ENCODE results near the gene NADSYN1. TPM values are rescaled to one million over a fixed set of nuclear protein-coding genes. Genes with fewer than 3 reads are reported as not detected.

Gene NADSYN1
- total RNA-seq, 4 donors from 2014 or later: 44.0 to 79.1 (median 57.3) TPM

DNA sequence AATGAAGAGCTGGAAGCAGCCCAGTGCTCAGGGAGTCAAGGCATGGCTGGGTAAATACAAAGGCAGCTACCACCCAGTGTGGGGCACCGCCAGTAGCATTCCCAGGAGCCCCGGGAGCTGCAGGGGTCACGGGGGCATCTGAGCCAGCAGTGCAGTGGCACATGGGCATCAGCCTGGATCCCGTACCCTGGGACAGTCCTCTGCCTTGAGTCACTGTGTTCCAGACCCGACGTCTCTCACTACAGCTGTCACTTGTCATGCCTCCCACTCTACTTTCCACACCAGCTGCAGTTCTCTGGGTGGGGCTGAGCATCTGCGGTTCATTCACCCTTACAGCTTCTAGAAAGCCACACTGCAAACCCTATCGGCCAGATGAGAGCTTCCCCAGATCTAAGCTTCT lies 34.4 kb upstream of the NADSYN1 start:
- TF ChIP-seq, protein P1, sequence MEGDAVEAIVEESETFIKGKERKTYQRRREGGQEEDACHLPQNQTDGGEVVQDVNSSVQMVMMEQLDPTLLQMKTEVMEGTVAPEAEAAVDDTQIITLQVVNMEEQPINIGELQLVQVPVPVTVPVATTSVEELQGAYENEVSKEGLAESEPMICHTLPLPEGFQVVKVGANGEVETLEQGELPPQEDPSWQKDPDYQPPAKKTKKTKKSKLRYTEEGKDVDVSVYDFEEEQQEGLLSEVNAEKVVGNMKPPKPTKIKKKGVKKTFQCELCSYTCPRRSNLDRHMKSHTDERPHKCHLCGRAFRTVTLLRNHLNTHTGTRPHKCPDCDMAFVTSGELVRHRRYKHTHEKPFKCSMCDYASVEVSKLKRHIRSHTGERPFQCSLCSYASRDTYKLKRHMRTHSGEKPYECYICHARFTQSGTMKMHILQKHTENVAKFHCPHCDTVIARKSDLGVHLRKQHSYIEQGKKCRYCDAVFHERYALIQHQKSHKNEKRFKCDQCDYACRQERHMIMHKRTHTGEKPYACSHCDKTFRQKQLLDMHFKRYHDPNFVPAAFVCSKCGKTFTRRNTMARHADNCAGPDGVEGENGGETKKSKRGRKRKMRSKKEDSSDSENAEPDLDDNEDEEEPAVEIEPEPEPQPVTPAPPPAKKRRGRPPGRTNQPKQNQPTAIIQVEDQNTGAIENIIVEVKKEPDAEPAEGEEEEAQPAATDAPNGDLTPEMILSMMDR (IDR thresholded peaks at IDR 0.05; ENCODE audit: low read depth): no peak

DNA sequence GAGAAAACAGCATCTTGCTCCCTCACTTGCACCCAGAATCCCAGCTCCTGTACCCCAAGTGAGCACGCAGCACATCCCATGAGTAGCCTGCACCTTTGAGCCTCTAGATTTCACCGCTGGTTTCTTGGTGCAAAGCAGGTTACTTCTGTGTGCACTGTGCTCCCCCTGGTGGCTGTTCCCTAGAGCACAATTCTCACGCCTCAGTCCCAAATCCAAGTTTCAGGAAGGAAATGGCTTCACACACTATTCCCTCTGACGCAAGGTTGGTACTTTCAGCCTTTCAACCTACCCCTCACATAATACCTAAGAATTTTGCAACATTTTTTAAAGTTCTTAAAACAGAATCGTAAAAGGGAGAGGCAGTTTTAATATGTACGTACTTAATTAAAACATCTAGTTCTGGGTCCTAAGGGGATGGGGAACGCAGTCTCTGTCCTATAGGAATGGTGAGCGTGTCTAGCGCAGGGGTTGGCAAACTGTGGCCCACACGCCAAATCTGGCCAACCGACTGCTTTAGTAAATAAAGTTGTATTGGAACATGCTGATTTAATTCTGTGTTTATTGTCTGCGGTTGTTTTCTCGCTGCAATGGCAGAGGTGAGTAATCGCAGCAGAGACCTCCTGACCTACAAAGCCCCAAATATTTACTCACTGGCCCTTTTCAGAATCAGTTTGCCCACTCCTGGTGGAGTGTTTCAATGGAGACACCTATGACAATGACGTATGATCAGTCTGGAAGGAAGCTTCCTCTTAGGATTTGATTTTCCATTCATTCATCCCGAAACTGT lies 32.4 kb upstream of the NADSYN1 start:
- TF ChIP-seq, protein P1 (IDR thresholded peaks at IDR 0.05; ENCODE audit: low read depth): no peak

DNA sequence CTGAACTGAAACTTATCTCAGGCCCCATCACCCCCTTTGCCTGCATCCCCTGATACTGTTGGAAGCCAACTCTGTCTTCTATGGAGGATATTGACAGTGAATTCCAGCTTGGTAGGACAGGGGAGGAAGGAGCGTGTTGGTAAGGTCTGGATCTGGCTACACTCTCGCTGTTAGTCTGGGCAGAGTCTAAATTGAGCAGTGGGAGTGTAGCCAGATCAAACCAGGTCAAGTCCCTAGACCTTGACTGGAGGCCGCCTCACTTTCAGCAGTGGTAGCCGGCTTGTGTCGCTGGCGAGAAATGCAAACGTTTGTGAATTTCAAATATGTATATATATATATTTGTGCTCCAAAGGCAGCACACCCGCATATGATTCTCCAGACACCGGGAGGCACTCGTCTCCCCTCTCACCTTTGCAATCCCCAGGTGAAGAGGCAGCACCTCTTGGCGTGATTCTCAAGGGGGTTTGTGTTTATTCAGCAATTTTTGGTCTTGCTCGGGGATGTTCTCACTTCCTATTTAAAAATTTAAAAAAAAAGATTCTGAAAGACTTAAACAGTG lies 31.5 kb upstream of the NADSYN1 start:
- TF ChIP-seq, protein P1 (IDR thresholded peaks at IDR 0.05; ENCODE audit: low read depth): no peak

DNA sequence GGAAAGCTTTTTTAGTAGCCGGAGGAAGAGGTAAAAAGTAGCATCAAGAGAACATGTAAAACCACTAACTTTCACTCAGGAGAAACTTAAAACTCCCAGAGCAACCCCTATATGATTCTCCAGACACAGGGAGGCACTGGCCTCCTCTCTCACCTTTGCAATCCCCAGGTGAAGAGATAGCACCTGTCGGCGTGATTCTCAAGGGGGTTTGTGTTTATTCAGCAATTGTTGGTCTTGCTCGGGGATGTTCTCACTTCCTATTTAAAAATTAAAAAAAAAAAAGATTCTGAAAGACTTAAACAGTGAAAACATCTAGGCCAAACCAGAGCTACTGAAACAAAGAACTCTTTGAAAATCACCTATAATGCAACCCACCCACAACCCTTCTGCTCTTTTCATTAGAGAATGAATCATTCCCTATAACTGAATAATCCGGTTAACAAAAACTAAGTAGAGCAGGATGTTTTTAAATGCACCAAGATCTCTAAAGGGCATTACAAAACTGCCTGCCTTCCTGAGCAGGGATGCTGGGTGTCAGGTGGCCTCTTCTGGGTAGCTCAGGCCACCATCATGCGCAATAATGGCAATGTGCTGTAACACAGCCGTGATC lies 29.7 kb upstream of the NADSYN1 start:
- TF ChIP-seq, protein P1 (IDR thresholded peaks at IDR 0.05; ENCODE audit: low read depth): no peak

DNA sequence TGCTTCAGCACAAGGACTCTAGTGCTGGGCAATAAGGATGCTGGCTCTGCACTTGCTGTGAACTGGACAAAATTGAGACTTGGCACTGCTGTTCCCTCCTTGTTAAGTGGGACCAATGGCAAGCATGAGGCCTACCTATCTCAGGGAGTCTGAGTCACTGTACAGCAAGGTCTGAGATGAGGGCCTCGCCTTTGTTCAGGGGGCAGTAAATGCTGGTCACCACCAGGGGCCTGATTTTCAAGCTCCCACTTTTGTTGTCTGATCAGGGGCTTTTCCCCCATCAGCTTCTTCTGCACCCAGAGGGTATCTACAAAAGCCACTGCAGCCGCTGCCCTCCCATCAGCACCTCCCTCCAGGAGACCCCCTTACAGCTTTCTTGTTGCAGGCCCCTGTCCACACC lies 27.6 kb upstream of the NADSYN1 start:
- TF ChIP-seq, protein P1 (IDR thresholded peaks at IDR 0.05; ENCODE audit: low read depth): no peak

DNA sequence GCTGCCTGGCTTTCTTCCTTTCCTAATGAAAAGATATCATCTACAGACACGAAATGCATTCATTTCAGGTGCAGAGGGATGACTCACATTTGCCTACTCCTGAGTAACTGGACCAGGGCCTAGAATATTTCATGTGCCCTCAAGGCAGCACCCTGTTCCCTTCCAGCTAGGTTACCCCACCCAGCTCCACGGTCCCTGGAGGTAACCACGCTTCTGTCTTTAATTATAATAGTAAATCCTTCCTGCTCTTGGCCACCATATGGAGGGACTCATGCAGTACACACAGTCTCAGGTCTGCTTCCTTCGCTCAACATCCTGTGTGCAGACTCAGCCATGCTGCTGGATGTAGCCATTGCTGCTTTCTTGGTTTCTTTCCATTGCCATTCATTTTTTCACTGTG lies 27.1 kb upstream of the NADSYN1 start:
- TF ChIP-seq, protein P1 (IDR thresholded peaks at IDR 0.05; ENCODE audit: low read depth): no peak

DNA sequence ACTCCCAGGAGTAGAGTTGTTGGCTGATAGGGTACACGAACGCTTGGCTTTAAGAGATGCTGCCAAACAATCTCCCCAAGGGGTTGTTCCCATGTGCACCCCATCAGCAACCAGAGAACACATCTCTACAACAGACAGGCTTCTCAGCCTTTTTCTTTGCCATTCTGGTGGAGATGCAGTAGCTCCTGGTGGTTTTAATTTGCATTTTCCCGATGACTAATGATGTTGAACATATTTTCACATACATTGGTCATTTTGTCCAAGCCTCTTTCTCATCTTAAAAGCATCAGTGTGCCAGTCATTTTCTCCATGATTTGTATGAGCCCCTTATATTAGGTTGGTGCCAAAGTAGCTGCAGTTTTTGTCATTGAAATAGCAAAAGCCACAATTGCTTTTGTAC lies 26.6 kb upstream of the NADSYN1 start:
- TF ChIP-seq, protein P1 (IDR thresholded peaks at IDR 0.05; ENCODE audit: low read depth): no peak
